ENCODE measurements around the gene ATF7IP. TPM values are rescaled to one million over a fixed set of nuclear protein-coding genes. Genes with fewer than 3 reads are reported as not detected.

ATF7IP gene
- total RNA-seq, 1 donor from 2014 or later = 115 TPM

DNA sequence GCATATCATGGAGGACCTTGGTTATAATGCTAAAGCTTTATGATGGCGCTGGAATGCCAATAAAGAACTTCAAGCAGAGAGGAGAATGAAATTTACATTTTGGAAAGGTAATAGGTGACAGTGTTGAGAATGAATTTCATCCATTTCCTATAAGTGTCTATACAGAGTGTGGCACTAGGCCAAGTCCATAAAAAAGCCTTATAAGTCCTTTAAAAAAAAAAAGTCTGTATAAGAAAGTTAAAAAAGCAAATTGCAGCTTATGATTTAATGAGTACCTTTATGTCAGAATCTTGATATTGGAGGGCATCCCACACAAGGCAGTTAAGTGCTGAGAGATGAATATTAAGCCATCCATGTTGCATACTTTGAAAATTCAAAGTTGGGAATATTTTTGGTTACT, 62.4 kb downstream of the ATF7IP start:
- no peaks in the 10 kb centered on the region for H3K27me3 ChIP-seq (ENCODE audit: insufficient read depth, low read length)
- Mint-ChIP-seq H3K4me3 (ENCODE audit: unreplicated experiment) (no peak overlapping the region), H3K36me3 (ENCODE audit: low read depth, unreplicated experiment) (peaks cover 42% of the 10 kb centered on the region), H3K4me1 (ENCODE audit: low read depth, unreplicated experiment) (peaks cover 6% of the 10 kb centered on the region), H3K27me3 (ENCODE audit: low read depth, unreplicated experiment) (no peaks in the 10 kb centered on the region), H3K9me3 (ENCODE audit: unreplicated experiment) (peaks cover 1% of the 10 kb centered on the region), H3K27ac (ENCODE audit: unreplicated experiment) (no peak overlapping the region)
- H3K4me3 ChIP-seq (ENCODE audit: insufficient read depth, low read depth, low read length) = no peak overlapping the region
- DNase-seq (ENCODE audit: low read depth) (no peak), FAIRE-seq (no peak)
- peaks cover 98% of the 10 kb centered on the region for H3K79me2 ChIP-seq (ENCODE audit: insufficient read depth, low read length)
- H3K27ac ChIP-seq (ENCODE audit: low read depth, low read length) = no peak overlapping the region
- peaks cover 23% of the 10 kb centered on the region for H4K20me1 ChIP-seq (ENCODE audit: insufficient read depth, low read length)
- peaks cover 9% of the 10 kb centered on the region for H3K36me3 ChIP-seq (ENCODE audit: insufficient read depth, low read length)
- no peaks in the 10 kb centered on the region for H3K4me1 ChIP-seq (ENCODE audit: insufficient read depth, low read length)
- H3K9ac ChIP-seq (ENCODE audit: low read length) = no peak overlapping the region
- TF ChIP-seq, protein P1, sequence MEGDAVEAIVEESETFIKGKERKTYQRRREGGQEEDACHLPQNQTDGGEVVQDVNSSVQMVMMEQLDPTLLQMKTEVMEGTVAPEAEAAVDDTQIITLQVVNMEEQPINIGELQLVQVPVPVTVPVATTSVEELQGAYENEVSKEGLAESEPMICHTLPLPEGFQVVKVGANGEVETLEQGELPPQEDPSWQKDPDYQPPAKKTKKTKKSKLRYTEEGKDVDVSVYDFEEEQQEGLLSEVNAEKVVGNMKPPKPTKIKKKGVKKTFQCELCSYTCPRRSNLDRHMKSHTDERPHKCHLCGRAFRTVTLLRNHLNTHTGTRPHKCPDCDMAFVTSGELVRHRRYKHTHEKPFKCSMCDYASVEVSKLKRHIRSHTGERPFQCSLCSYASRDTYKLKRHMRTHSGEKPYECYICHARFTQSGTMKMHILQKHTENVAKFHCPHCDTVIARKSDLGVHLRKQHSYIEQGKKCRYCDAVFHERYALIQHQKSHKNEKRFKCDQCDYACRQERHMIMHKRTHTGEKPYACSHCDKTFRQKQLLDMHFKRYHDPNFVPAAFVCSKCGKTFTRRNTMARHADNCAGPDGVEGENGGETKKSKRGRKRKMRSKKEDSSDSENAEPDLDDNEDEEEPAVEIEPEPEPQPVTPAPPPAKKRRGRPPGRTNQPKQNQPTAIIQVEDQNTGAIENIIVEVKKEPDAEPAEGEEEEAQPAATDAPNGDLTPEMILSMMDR (IDR thresholded peaks at IDR 0.05; ENCODE audit: insufficient read depth, low read depth, low read length) = no peak
- no peak for TF ChIP-seq EZH2 (IDR thresholded peaks at IDR 0.05; ENCODE audit: insufficient read depth, low read length)
- H2AFZ ChIP-seq (ENCODE audit: low read depth, low read length) = no peak overlapping the region
- no peak overlapping the region for H3K4me2 ChIP-seq (ENCODE audit: low read length)
- no peaks in the 10 kb centered on the region for H3K9me3 ChIP-seq (ENCODE audit: insufficient read depth, low read depth, low read length)

DNA sequence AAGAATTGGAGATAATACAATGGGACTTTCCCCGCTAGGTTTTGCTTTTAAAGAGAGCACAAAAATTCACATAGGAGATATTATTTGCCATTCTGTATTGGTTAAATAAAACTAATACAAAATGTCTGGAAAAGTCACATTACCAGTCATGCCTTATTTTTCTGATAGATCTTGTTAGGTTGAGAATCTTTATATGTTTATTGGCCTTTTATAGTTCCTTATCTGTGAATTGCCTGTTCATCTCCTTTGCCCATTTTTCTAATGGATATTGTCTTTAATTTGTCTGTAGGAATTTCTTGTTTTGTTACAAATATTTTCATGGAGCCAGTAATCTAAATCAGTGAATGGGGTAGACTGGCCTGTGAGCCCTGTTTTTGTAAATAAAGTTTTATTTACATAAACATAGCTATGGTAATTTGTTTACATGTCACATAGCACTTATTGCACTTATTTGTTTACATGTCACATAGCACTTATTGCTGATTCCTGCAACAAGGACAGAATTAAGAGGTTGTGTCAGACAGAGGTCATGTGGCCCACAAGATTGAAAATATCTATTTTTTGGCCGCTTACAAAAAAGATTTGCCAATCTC, 65.0 kb downstream of the ATF7IP start:
- no peaks in the 10 kb centered on the region for H3K9me3 Mint-ChIP-seq (ENCODE audit: unreplicated experiment)
- H3K9ac ChIP-seq (ENCODE audit: low read length) = no peak overlapping the region
- H4K20me1 ChIP-seq (ENCODE audit: insufficient read depth, low read length) = peaks cover 30% of the 10 kb centered on the region
- H2AFZ ChIP-seq (ENCODE audit: low read depth, low read length) = no peak overlapping the region
- no peaks in the 10 kb centered on the region for H3K27me3 ChIP-seq (ENCODE audit: insufficient read depth, low read length)
- no peak for TF ChIP-seq EZH2 (IDR thresholded peaks at IDR 0.05; ENCODE audit: insufficient read depth, low read length)
- TF ChIP-seq, protein P1 (IDR thresholded peaks at IDR 0.05; ENCODE audit: insufficient read depth, low read depth, low read length) = no peak
- H3K27me3 Mint-ChIP-seq (ENCODE audit: low read depth, unreplicated experiment) = no peaks in the 10 kb centered on the region
- peaks cover 4% of the 10 kb centered on the region for H3K4me1 Mint-ChIP-seq (ENCODE audit: low read depth, unreplicated experiment)
- H3K27ac Mint-ChIP-seq (ENCODE audit: unreplicated experiment) = no peak overlapping the region
- no peak for DNase-seq (ENCODE audit: low read depth)
- H3K4me2 ChIP-seq (ENCODE audit: low read length) = no peak overlapping the region
- no peak for FAIRE-seq
- H3K27ac ChIP-seq (ENCODE audit: low read depth, low read length) = no peak overlapping the region
- H3K4me3 ChIP-seq (ENCODE audit: insufficient read depth, low read depth, low read length) = no peak overlapping the region
- H3K4me1 ChIP-seq (ENCODE audit: insufficient read depth, low read length) = no peaks in the 10 kb centered on the region
- no peak overlapping the region for H3K4me3 Mint-ChIP-seq (ENCODE audit: unreplicated experiment)
- peaks cover 23% of the 10 kb centered on the region for H3K36me3 Mint-ChIP-seq (ENCODE audit: low read depth, unreplicated experiment)
- H3K9me3 ChIP-seq (ENCODE audit: insufficient read depth, low read depth, low read length) = no peaks in the 10 kb centered on the region
- peaks cover 6% of the 10 kb centered on the region for H3K36me3 ChIP-seq (ENCODE audit: insufficient read depth, low read length)
- peaks cover 96% of the 10 kb centered on the region for H3K79me2 ChIP-seq (ENCODE audit: insufficient read depth, low read length)

DNA sequence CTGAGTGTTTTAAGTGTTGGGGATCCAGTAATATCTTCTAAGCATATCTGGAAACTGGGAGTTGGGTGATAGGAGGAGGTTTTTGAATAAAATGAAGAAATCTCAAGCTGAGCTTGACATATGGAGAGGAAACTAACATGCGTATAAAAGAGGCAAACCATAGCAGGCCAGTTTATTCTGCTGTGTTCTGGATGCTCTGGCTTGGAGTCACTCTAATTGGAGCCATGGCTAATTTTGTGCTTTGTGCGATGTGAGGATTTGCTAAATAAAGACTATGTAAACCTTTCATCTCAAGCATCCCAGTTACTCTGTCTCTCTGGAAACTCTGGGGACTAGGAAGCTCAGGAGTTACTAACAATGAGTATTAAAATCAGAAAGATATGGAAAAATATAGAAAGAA, 66.5 kb downstream of the ATF7IP start:
- no peak overlapping the region for H3K27ac Mint-ChIP-seq (ENCODE audit: unreplicated experiment)
- no peak for FAIRE-seq

More for the DNA sequence above, 66.5 kb downstream of the ATF7IP start:
- peaks cover 4% of the 10 kb centered on the region for H3K4me1 Mint-ChIP-seq (ENCODE audit: low read depth, unreplicated experiment)
- Histone ChIP-seq H3K4me2 (ENCODE audit: low read length) (no peak overlapping the region), H3K9me3 (ENCODE audit: insufficient read depth, low read depth, low read length) (no peaks in the 10 kb centered on the region), H3K9ac (ENCODE audit: low read length) (no peak overlapping the region), H3K27me3 (ENCODE audit: insufficient read depth, low read length) (no peaks in the 10 kb centered on the region), H2AFZ (ENCODE audit: low read depth, low read length) (no peak overlapping the region), H3K79me2 (ENCODE audit: insufficient read depth, low read length) (peaks cover 91% of the 10 kb centered on the region), H3K4me1 (ENCODE audit: insufficient read depth, low read length) (no peaks in the 10 kb centered on the region), H4K20me1 (ENCODE audit: insufficient read depth, low read length) (peaks cover 27% of the 10 kb centered on the region), H3K4me3 (ENCODE audit: insufficient read depth, low read depth, low read length) (no peak overlapping the region), H3K36me3 (ENCODE audit: insufficient read depth, low read length) (peaks cover 10% of the 10 kb centered on the region), H3K27ac (ENCODE audit: low read depth, low read length) (no peak overlapping the region)
- no peak for DNase-seq (ENCODE audit: low read depth)
- no peaks in the 10 kb centered on the region for H3K9me3 Mint-ChIP-seq (ENCODE audit: unreplicated experiment)
- TF ChIP-seq, protein P1 (IDR thresholded peaks at IDR 0.05; ENCODE audit: insufficient read depth, low read depth, low read length) = no peak
- TF ChIP-seq EZH2 (IDR thresholded peaks at IDR 0.05; ENCODE audit: insufficient read depth, low read length) = no peak
- peaks cover 18% of the 10 kb centered on the region for H3K36me3 Mint-ChIP-seq (ENCODE audit: low read depth, unreplicated experiment)
- H3K4me3 Mint-ChIP-seq (ENCODE audit: unreplicated experiment) = no peak overlapping the region
- no peaks in the 10 kb centered on the region for H3K27me3 Mint-ChIP-seq (ENCODE audit: low read depth, unreplicated experiment)

Data from astrocyte (in vitro differentiated cells and primary cell).